Measurements from ENCODE around the gene CEP135. TPM values are rescaled to one million over a fixed set of nuclear protein-coding genes. Genes with fewer than 3 reads are reported as not detected.
"Not testable (repeated sequence)": the region's sequence is repeated elsewhere in the genome, so short reads cannot be mapped to it uniquely, and the experiment has no call there.

The CEP135 gene
- total and polyA plus RNA-seq, 5 donors from 2014 or later = 9.3 to 23.9 (median 10.7) TPM

DNA sequence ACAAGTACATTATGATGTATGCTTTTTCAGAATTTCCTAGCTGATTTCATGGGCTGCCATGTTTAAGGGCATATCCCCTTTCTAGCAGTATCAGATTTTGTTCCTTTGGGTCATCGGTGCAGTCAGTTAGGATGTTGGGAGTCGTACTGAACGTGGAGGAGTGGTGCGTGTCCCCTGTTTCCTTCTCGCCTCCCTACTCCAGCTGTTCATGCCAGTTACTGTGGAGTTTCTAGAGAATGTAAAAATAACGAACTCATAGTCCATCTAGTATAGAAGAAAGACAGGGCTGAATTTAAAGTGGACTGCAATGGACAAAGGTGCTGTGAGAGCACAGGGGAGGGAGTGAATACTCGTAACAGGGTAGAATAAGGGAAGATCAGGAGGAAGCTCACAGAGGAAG lies 111.3 kb downstream of the CEP135 start:
- H3K4me1 Mint-ChIP-seq = no peaks in the 10 kb centered on the region
- no peak for DNase-seq
- peaks cover 0 to 3% (median 0%) of the 10 kb centered on the region in 7 donors for H3K9me3 Mint-ChIP-seq
- H3K27me3 Mint-ChIP-seq = peaks cover 15% of the 10 kb centered on the region
- Histone ChIP-seq H3K4me3 (ENCODE audit: low read depth, low read length) (no peak overlapping the region), H3K27me3 (ENCODE audit: control insufficient read depth, insufficient read depth, low read length) (peaks cover 10% of the 10 kb centered on the region), H3K9me3 (ENCODE audit: control insufficient read depth in 2 of 2, low read length in 2 of 2) (no peaks in the 10 kb centered on the region), H3K36me3 (ENCODE audit: control insufficient read depth, insufficient read depth, low read length) (no peaks in the 10 kb centered on the region), H3K27ac (ENCODE audit: insufficient read depth, low read length, poor library complexity, severe bottlenecking) (no peak overlapping the region), H3K4me1 (ENCODE audit: control insufficient read depth, insufficient read depth, low read length, poor library complexity, severe bottlenecking) (no peaks in the 10 kb centered on the region)
- no peak overlapping the region for H3K27ac Mint-ChIP-seq
- H3K4me3 Mint-ChIP-seq = no peak overlapping the region
- H3K36me3 Mint-ChIP-seq = no peaks in the 10 kb centered on the region
- no peak for ATAC-seq (ENCODE audit: low read depth in 2 of 2)

GRCh38 chr4:56062106-56062505 lies 113.4 kb downstream of the CEP135 start:
- Histone ChIP-seq H3K4me1 (ENCODE audit: control insufficient read depth, insufficient read depth, low read length, poor library complexity, severe bottlenecking) (no peaks in the 10 kb centered on the region), H3K27ac (ENCODE audit: insufficient read depth, low read length, poor library complexity, severe bottlenecking) (no peak overlapping the region), H3K36me3 (ENCODE audit: control insufficient read depth, insufficient read depth, low read length) (no peaks in the 10 kb centered on the region), H3K4me3 (ENCODE audit: low read depth, low read length) (no peak overlapping the region), H3K9me3 (ENCODE audit: control insufficient read depth in 2 of 2, low read length in 2 of 2) (no peaks in the 10 kb centered on the region), H3K27me3 (ENCODE audit: control insufficient read depth, insufficient read depth, low read length) (peaks cover 3% of the 10 kb centered on the region)
- Mint-ChIP-seq H3K27me3 (peaks cover 13% of the 10 kb centered on the region), H3K4me1 (no peaks in the 10 kb centered on the region), H3K4me3 (no peak overlapping the region), H3K36me3 (no peaks in the 10 kb centered on the region), H3K27ac (no peak overlapping the region), H3K9me3 (peaks cover 0 to 3% (median 0%) of the 10 kb centered on the region in 7 donors)
- DNase-seq = no peak
- ATAC-seq (ENCODE audit: low read depth in 2 of 2) = no peak

DNA sequence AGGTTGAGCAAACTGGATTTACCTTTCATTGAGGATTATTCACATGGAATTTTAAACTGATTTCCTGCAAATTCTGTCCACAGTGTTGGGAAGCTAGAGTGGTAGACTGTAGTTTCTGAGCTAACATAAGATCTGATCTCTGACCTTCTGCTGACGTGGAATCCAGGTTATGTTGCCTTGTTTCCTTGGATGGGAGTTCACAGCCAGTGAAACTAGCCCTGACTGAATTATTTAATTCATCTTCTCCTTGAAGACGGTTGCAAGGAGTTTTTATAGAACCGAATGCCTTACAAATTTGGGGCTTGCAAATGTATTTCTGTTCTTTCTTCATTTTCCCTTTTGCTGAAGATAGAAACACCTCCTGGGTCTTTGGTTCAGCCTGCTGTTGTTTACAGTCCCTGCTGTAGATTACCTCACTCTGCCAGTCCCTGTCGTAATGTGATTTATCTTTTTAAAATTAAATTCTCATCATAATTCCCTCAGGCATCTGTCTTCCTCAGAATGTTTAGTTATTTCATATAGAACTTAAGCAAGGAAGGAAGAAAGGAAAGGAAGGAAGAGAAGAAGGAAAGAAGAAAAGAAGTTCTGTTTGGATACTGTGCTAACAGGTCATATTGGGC lies 113.9 kb downstream of the CEP135 start:
- Mint-ChIP-seq H3K4me1 (no peaks in the 10 kb centered on the region), H3K9me3 (peaks cover 0 to 3% (median 0%) of the 10 kb centered on the region in 7 donors), H3K27ac (no peak overlapping the region), H3K27me3 (peaks cover 13% of the 10 kb centered on the region), H3K36me3 (no peaks in the 10 kb centered on the region), H3K4me3 (no peak overlapping the region)
- Histone ChIP-seq H3K27me3 (ENCODE audit: control insufficient read depth, insufficient read depth, low read length) (no peaks in the 10 kb centered on the region), H3K9me3 (ENCODE audit: control insufficient read depth in 2 of 2, low read length in 2 of 2) (no peaks in the 10 kb centered on the region), H3K4me3 (ENCODE audit: low read depth, low read length) (no peak overlapping the region), H3K27ac (ENCODE audit: insufficient read depth, low read length, poor library complexity, severe bottlenecking) (no peak overlapping the region), H3K36me3 (ENCODE audit: control insufficient read depth, insufficient read depth, low read length) (no peaks in the 10 kb centered on the region), H3K4me1 (ENCODE audit: control insufficient read depth, insufficient read depth, low read length, poor library complexity, severe bottlenecking) (no peaks in the 10 kb centered on the region)
- no peak for ATAC-seq (ENCODE audit: low read depth in 2 of 2)
- no peak for DNase-seq

DNA sequence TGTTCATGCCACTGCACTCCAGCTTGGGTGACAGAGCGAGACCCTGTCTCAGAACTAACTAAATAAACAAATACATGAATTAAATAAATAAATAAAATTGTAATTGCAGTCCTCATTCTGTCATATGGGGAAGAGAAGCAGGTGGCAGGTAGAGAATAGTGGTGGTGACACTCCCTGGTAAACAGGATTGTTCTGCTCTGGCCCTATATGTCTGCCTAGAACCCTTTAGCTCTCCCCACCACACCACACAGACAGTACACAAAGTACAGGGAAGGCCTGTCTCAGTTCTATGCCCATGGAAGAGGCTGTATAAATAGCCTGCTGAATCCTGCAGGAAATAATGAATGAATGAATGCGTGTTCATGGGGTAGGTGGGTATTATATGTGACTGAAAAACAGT lies 117.7 kb downstream of the CEP135 start:
- H3K27ac ChIP-seq (ENCODE audit: insufficient read depth, low read length, poor library complexity, severe bottlenecking) = no peak overlapping the region
- DNase-seq (no peak), ATAC-seq (ENCODE audit: low read depth in 2 of 2) (no peak)
- H3K9me3 ChIP-seq (ENCODE audit: control insufficient read depth in 2 of 2, low read length in 2 of 2) = no peaks in the 10 kb centered on the region
- no peaks in the 10 kb centered on the region for H3K36me3 ChIP-seq (ENCODE audit: control insufficient read depth, insufficient read depth, low read length)
- H3K4me1 Mint-ChIP-seq = no peaks in the 10 kb centered on the region
- H3K27me3 ChIP-seq (ENCODE audit: control insufficient read depth, insufficient read depth, low read length) = no peaks in the 10 kb centered on the region
- H3K36me3 Mint-ChIP-seq = no peaks in the 10 kb centered on the region
- peaks cover 3% of the 10 kb centered on the region for H3K27me3 Mint-ChIP-seq
- H3K27ac Mint-ChIP-seq = no peak overlapping the region
- peaks cover 0 to 3% (median 0%) of the 10 kb centered on the region in 7 donors for H3K9me3 Mint-ChIP-seq
- no peaks in the 10 kb centered on the region for H3K4me1 ChIP-seq (ENCODE audit: control insufficient read depth, insufficient read depth, low read length, poor library complexity, severe bottlenecking)
- H3K4me3 Mint-ChIP-seq = no peak overlapping the region
- H3K4me3 ChIP-seq (ENCODE audit: low read depth, low read length) = no peak overlapping the region

DNA sequence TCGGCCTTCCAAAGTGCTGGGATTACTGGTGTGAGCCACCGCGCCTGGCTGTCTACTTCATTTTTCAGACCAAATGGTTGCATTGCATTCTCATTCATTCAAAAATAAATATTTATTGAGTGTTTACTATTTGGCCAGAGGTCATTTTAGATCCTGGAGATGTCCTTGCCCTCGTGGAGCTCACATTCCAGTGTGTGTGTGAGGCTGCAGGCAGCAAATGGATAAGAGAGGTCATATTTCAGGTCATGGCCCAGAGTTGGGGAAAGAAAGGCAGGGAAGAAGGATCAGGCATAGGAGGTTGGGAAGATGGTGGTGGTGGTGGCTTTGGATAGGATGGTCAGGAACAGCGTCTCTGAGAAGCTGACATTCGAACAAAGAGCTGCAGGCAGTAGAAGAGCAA lies 119.1 kb downstream of the CEP135 start:
- no peak for ATAC-seq (ENCODE audit: low read depth in 2 of 2)
- Mint-ChIP-seq H3K4me3 (no peak overlapping the region), H3K27me3 (no peaks in the 10 kb centered on the region), H3K27ac (peak overlapping the region in 1 of 3 donors; percentile 54), H3K4me1 (no peaks in the 10 kb centered on the region), H3K9me3 (peaks cover 0 to 3% (median 0%) of the 10 kb centered on the region in 7 donors), H3K36me3 (no peaks in the 10 kb centered on the region)
- Histone ChIP-seq H3K4me3 (ENCODE audit: low read depth, low read length) (no peak overlapping the region), H3K27me3 (ENCODE audit: control insufficient read depth, insufficient read depth, low read length) (no peaks in the 10 kb centered on the region), H3K27ac (ENCODE audit: insufficient read depth, low read length, poor library complexity, severe bottlenecking) (no peak overlapping the region), H3K4me1 (ENCODE audit: control insufficient read depth, insufficient read depth, low read length, poor library complexity, severe bottlenecking) (no peaks in the 10 kb centered on the region), H3K9me3 (ENCODE audit: control insufficient read depth in 2 of 2, low read length in 2 of 2) (no peaks in the 10 kb centered on the region), H3K36me3 (ENCODE audit: control insufficient read depth, insufficient read depth, low read length) (no peaks in the 10 kb centered on the region)
- DNase-seq = no peak

- not testable (repeated sequence) for H3K9me3 ChIP-seq (ENCODE audit: control insufficient read depth in 2 of 2, low read length in 2 of 2); H3K4me3 ChIP-seq (ENCODE audit: low read depth, low read length); H3K4me1 Mint-ChIP-seq; H3K4me3 Mint-ChIP-seq; H3K27ac ChIP-seq (ENCODE audit: insufficient read depth, low read length, poor library complexity, severe bottlenecking); ATAC-seq (ENCODE audit: low read depth in 2 of 2); H3K36me3 Mint-ChIP-seq; H3K27me3 Mint-ChIP-seq; H3K36me3 ChIP-seq (ENCODE audit: control insufficient read depth, insufficient read depth, low read length); H3K4me1 ChIP-seq (ENCODE audit: control insufficient read depth, insufficient read depth, low read length, poor library complexity, severe bottlenecking); H3K27ac Mint-ChIP-seq; H3K9me3 Mint-ChIP-seq; H3K27me3 ChIP-seq (ENCODE audit: control insufficient read depth, insufficient read depth, low read length); DNase-seq
Measured at GRCh38 chr4:56072730-56073129, 124.0 kb downstream of the CEP135 start.

DNA sequence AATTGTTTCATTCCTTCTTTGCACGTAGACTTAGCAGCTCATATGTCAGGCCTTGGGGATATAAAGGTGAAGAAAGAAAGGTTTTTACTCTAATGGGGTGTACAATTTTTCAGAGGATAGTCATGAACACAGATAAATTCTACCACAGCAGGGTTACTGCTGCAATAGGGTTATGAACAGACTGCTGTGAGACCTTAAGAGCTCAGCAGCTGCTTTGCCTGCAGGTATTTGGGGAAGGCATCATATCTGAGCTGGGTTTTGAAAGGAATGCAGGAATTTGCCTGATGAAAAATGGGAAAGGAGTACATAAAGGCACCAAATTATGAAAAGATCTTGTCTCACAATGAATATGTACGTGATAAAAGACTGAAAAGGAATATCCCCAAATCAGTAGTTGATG lies 128.9 kb downstream of the CEP135 start:
- Histone ChIP-seq H3K27ac (ENCODE audit: insufficient read depth, low read length, poor library complexity, severe bottlenecking) (no peak overlapping the region), H3K4me3 (ENCODE audit: low read depth, low read length) (no peak overlapping the region), H3K9me3 (ENCODE audit: control insufficient read depth in 2 of 2, low read length in 2 of 2) (no peaks in the 10 kb centered on the region), H3K36me3 (ENCODE audit: control insufficient read depth, insufficient read depth, low read length) (no peaks in the 10 kb centered on the region), H3K27me3 (ENCODE audit: control insufficient read depth, insufficient read depth, low read length) (peaks cover 3% of the 10 kb centered on the region), H3K4me1 (ENCODE audit: control insufficient read depth, insufficient read depth, low read length, poor library complexity, severe bottlenecking) (no peaks in the 10 kb centered on the region)
- no peaks in the 10 kb centered on the region for H3K36me3 Mint-ChIP-seq
- H3K4me3 Mint-ChIP-seq = no peak overlapping the region
- no peak overlapping the region for H3K27ac Mint-ChIP-seq
- H3K27me3 Mint-ChIP-seq = peaks cover 22% of the 10 kb centered on the region
- peaks cover 0 to 4% (median 0%) of the 10 kb centered on the region in 7 donors for H3K9me3 Mint-ChIP-seq
- no peak for ATAC-seq (ENCODE audit: low read depth in 2 of 2)
- no peak for DNase-seq
- H3K4me1 Mint-ChIP-seq = no peaks in the 10 kb centered on the region

- no peaks in the 10 kb centered on the region for H3K36me3 Mint-ChIP-seq
- no peak overlapping the region for H3K4me3 Mint-ChIP-seq
- no peaks in the 10 kb centered on the region for H3K4me1 Mint-ChIP-seq
- H3K4me1 ChIP-seq (ENCODE audit: control insufficient read depth, insufficient read depth, low read length, poor library complexity, severe bottlenecking) = no peaks in the 10 kb centered on the region
- DNase-seq (no peak), ATAC-seq (ENCODE audit: low read depth in 2 of 2) (no peak)
- H3K27ac Mint-ChIP-seq = no peak overlapping the region
- peaks cover 19% of the 10 kb centered on the region for H3K27me3 Mint-ChIP-seq
- no peak overlapping the region for H3K27ac ChIP-seq (ENCODE audit: insufficient read depth, low read length, poor library complexity, severe bottlenecking)
- no peaks in the 10 kb centered on the region for H3K9me3 ChIP-seq (ENCODE audit: control insufficient read depth in 2 of 2, low read length in 2 of 2)
- H3K4me3 ChIP-seq (ENCODE audit: low read depth, low read length) = no peak overlapping the region
- H3K9me3 Mint-ChIP-seq = peaks cover 0 to 4% (median 0%) of the 10 kb centered on the region in 7 donors
- H3K36me3 ChIP-seq (ENCODE audit: control insufficient read depth, insufficient read depth, low read length) = no peaks in the 10 kb centered on the region
- peaks cover 3% of the 10 kb centered on the region for H3K27me3 ChIP-seq (ENCODE audit: control insufficient read depth, insufficient read depth, low read length)
Measured at GRCh38 chr4:56078866-56079265, 130.1 kb downstream of the CEP135 start.

Measured in CD4-positive, CD25-positive, alpha-beta regulatory T cell (primary cell).